Stimulated activated CD4-positive, alpha-beta T cell treated with anti-CD3 and anti-CD28 coated beads, Interleukin-4, amount 100 ng/mL, for 48 hours (primary cell): Measurements from ENCODE around the gene DOCK4.

Experiments
- DNase-seq, 2 donors: peaks; one replicate each; pipeline ENCODE4 v3.0.0-alpha.2; 2020; ENCODE audit warnings: low read depth in 2 of 2

Gene DOCK4

GRCh38 chr7:111730476-111731300 is 475.5 kb downstream of the DOCK4 start:
- no peak for DNase-seq

GRCh38 chr7:111730057-111730456 is 476.1 kb downstream of the DOCK4 start:
- no peak for DNase-seq

GRCh38 chr7:111729483-111729882 is 476.7 kb downstream of the DOCK4 start:
- no peak for DNase-seq

GRCh38 chr7:111728635-111728995 is 477.6 kb downstream of the DOCK4 start:
- no peak for DNase-seq

- DNase-seq = no peak
Measured at GRCh38 chr7:111727905-111728634, 478.1 kb downstream of the DOCK4 start.

GRCh38 chr7:111718886-111719285 is 487.3 kb downstream of the DOCK4 start:
- no peak for DNase-seq

GRCh38 chr7:111711426-111712065 is 494.7 kb downstream of the DOCK4 start:
- no peak for DNase-seq

GRCh38 chr7:111710839-111711380 is 495.3 kb downstream of the DOCK4 start:
- DNase-seq = no peak

- no peak for DNase-seq
Measured at GRCh38 chr7:111708072-111708471, 498.1 kb downstream of the DOCK4 start.

- DNase-seq = no peak
Measured at GRCh38 chr7:111705807-111706206, 500.4 kb downstream of the DOCK4 start.

GRCh38 chr7:111697771-111698170 is 508.4 kb downstream of the DOCK4 start:
- no peak for DNase-seq

- no peak for DNase-seq
Measured at GRCh38 chr7:111694376-111694775, 511.8 kb downstream of the DOCK4 start.

GRCh38 chr7:111690364-111691111 is 515.7 kb downstream of the DOCK4 start:
- no peak for DNase-seq

GRCh38 chr7:111685349-111685748 is 520.9 kb downstream of the DOCK4 start:
- no peak for DNase-seq

GRCh38 chr7:111682588-111683340 is 523.4 kb downstream of the DOCK4 start:
- no peak for DNase-seq

GRCh38 chr7:111681242-111681641 is 525.0 kb downstream of the DOCK4 start:
- no peak for DNase-seq

- no peak for DNase-seq
Measured at GRCh38 chr7:111678986-111679385, 527.2 kb downstream of the DOCK4 start.

- DNase-seq = no peak
Measured at GRCh38 chr7:111678281-111678680, 527.9 kb downstream of the DOCK4 start.

GRCh38 chr7:111677848-111678247 is 528.4 kb downstream of the DOCK4 start:
- DNase-seq = no peak

- no peak for DNase-seq
Measured at GRCh38 chr7:111676811-111677210, 529.4 kb downstream of the DOCK4 start.
